GM19025 (cell line): ENCODE measurements around the gene MUC4.
"Not testable (repeated sequence)": the region's sequence is repeated elsewhere in the genome, so short reads cannot be mapped to it uniquely, and the experiment has no call there.

Source experiments
- ATAC-seq: cut with Tn5 transposase; IDR thresholded peaks from one replicate; pipeline ENCODE4 v1.9.1; 2021; ENCODE audit warnings: mild to moderate bottlenecking, low read depth, moderate library complexity; ENCODE audit not compliant: unreplicated experiment

MUC4 gene

GRCh38 chr3:195839260-195840010 is 27.7 kb upstream of the MUC4 start:
- no peak for ATAC-seq

- peak; percentile 76 for ATAC-seq
These were observed 27.0 kb upstream of the MUC4 start for GRCh38 chr3:195838714-195839113.

- ATAC-seq, result no peak
These were observed 24.9 kb upstream of the MUC4 start for GRCh38 chr3:195836476-195837135.

GRCh38 chr3:195835791-195836190 is 24.1 kb upstream of the MUC4 start:
- no peak for ATAC-seq

GRCh38 chr3:195834675-195835583 is 23.2 kb upstream of the MUC4 start:
- no peak for ATAC-seq

GRCh38 chr3:195829897-195830254 is 18.1 kb upstream of the MUC4 start:
- ATAC-seq, result no peak

GRCh38 chr3:195828762-195829161 is 17.0 kb upstream of the MUC4 start:
- no peak for ATAC-seq

- ATAC-seq, result no peak
These were observed 14.4 kb upstream of the MUC4 start for GRCh38 chr3:195825857-195826804.

- ATAC-seq, result no peak
These were observed 13.5 kb upstream of the MUC4 start for GRCh38 chr3:195825191-195825588.

GRCh38 chr3:195824425-195825190 is 12.9 kb upstream of the MUC4 start:
- ATAC-seq, result not testable (repeated sequence)

- ATAC-seq, result no peak
These were observed 12.3 kb upstream of the MUC4 start for GRCh38 chr3:195823999-195824398.

GRCh38 chr3:195823280-195823679 is 11.6 kb upstream of the MUC4 start:
- no peak for ATAC-seq

- ATAC-seq, result no peak
These were observed 10.5 kb upstream of the MUC4 start for GRCh38 chr3:195822131-195822696.

- ATAC-seq, result no peak
These were observed 9.8 kb upstream of the MUC4 start for GRCh38 chr3:195821403-195822130.

- ATAC-seq, result no peak
These were observed 9.2 kb upstream of the MUC4 start for GRCh38 chr3:195820901-195821300.

GRCh38 chr3:195820186-195820585 is 8.5 kb upstream of the MUC4 start:
- ATAC-seq, result no peak

GRCh38 chr3:195818301-195818700 is 6.6 kb upstream of the MUC4 start:
- ATAC-seq, result no peak

GRCh38 chr3:195817578-195818135 is 5.9 kb upstream of the MUC4 start:
- ATAC-seq, result no peak
